Stimulated activated CD8-positive, alpha-beta memory T cell treated with anti-CD3 and anti-CD28 coated beads, Interleukin-7, amount 100 ng/mL, for 24 hours (primary cell): ENCODE data around the gene MAP3K21.

Experiments
- DNase-seq: peaks from one replicate; pipeline ENCODE4 v3.0.0-alpha.2; 2020; ENCODE audit warnings: low read depth

MAP3K21 gene

GRCh38 chr1:233359431-233359830 is 31.9 kb downstream of the MAP3K21 start:
- no peak for DNase-seq

GRCh38 chr1:233359905-233360304 is 32.4 kb downstream of the MAP3K21 start:
- no peak for DNase-seq

GRCh38 chr1:233360525-233361102 is 33.1 kb downstream of the MAP3K21 start:
- no peak for DNase-seq

GRCh38 chr1:233361876-233362275 is 34.4 kb downstream of the MAP3K21 start:
- no peak for DNase-seq

GRCh38 chr1:233362743-233363142 is 35.2 kb downstream of the MAP3K21 start:
- DNase-seq, result no peak

- DNase-seq, result no peak
Measured at GRCh38 chr1:233364026-233364425, 36.5 kb downstream of the MAP3K21 start.

- no peak for DNase-seq
Measured at GRCh38 chr1:233364695-233365539, 37.4 kb downstream of the MAP3K21 start.

- no peak for DNase-seq
Measured at GRCh38 chr1:233366575-233366974, 39.1 kb downstream of the MAP3K21 start.

- DNase-seq, result no peak
Measured at GRCh38 chr1:233367057-233367803, 39.7 kb downstream of the MAP3K21 start.

- no peak for DNase-seq
Measured at GRCh38 chr1:233368106-233368788, 40.7 kb downstream of the MAP3K21 start.

GRCh38 chr1:233368789-233369130 is 41.2 kb downstream of the MAP3K21 start:
- no peak for DNase-seq

- no peak for DNase-seq
Measured at GRCh38 chr1:233372218-233373120, 44.9 kb downstream of the MAP3K21 start.

- no peak for DNase-seq
Measured at GRCh38 chr1:233373226-233373625, 45.7 kb downstream of the MAP3K21 start.

- no peak for DNase-seq
Measured at GRCh38 chr1:233375653-233376052, 48.1 kb downstream of the MAP3K21 start.

GRCh38 chr1:233376382-233377110 is 49.0 kb downstream of the MAP3K21 start:
- no peak for DNase-seq

GRCh38 chr1:233379869-233380438 is 52.4 kb downstream of the MAP3K21 start:
- no peak for DNase-seq

- DNase-seq, result no peak
Measured at GRCh38 chr1:233381806-233382205, 54.3 kb downstream of the MAP3K21 start.

GRCh38 chr1:233383984-233384383 is 56.5 kb downstream of the MAP3K21 start:
- DNase-seq, result no peak

GRCh38 chr1:233386336-233386735 is 58.8 kb downstream of the MAP3K21 start:
- DNase-seq, result no peak

GRCh38 chr1:233387585-233387984 is 60.1 kb downstream of the MAP3K21 start:
- no peak for DNase-seq
